Activated naive CD4-positive, alpha-beta T cell treated with anti-CD3 and anti-CD28 coated beads for 36 hours (primary cell): ENCODE measurements around the gene TMEM151A. TPM values are rescaled to one million over a fixed set of nuclear protein-coding genes. Genes with fewer than 3 reads are reported as not detected.

ENCODE experiments used
- CTCF ChIA-PET: fragments of 350-600 bp; sonication (Branson Sonifier 250); formaldehyde crosslinking; loops from one replicate; lab custom pipeline; 2021; ENCODE audit warnings: antibody characterized with exemption; lab: Charles Lee
- DNase-seq: peaks from one replicate; pipeline ENCODE4 v3.0.0-alpha.2; 2020
- H3K27ac Mint-ChIP-seq: one replicate; pipeline ENCODE4 v1.8.0; 2021; ENCODE audit warnings: mild to moderate bottlenecking, mixed read lengths
- H3K27me3 Mint-ChIP-seq: one replicate; pipeline ENCODE4 v1.8.0; 2021; ENCODE audit warnings: low read depth, mixed read lengths
- H3K36me3 Mint-ChIP-seq: one replicate; pipeline ENCODE4 v1.8.0; 2021; ENCODE audit warnings: low read depth, mixed read lengths
- H3K4me1 Mint-ChIP-seq: one replicate; pipeline ENCODE4 v1.8.0; 2021; ENCODE audit warnings: low read depth, mixed read lengths
- H3K4me3 Mint-ChIP-seq: one replicate; pipeline ENCODE4 v1.8.0; 2021; ENCODE audit warnings: mild to moderate bottlenecking, moderate library complexity, mixed read lengths
- H3K9me3 Mint-ChIP-seq: one replicate; pipeline ENCODE4 v1.8.0; 2021; ENCODE audit warnings: mixed read lengths
- intact Hi-C: fragments of 100-400 bp; cut with micrococcal nuclease; formaldehyde crosslinking; loops from one replicate; pipeline ENCODE4 v1.15.1; 2023
- total RNA-seq, 2 experiments: library from RNA; stranded (reverse); gene quantifications; one replicate each; pipeline ENCODE4 v1.2.3, GENCODE V29; 2021

The TMEM151A gene
- total RNA-seq, 2 experiments from 2014 or later: not detected

DNA sequence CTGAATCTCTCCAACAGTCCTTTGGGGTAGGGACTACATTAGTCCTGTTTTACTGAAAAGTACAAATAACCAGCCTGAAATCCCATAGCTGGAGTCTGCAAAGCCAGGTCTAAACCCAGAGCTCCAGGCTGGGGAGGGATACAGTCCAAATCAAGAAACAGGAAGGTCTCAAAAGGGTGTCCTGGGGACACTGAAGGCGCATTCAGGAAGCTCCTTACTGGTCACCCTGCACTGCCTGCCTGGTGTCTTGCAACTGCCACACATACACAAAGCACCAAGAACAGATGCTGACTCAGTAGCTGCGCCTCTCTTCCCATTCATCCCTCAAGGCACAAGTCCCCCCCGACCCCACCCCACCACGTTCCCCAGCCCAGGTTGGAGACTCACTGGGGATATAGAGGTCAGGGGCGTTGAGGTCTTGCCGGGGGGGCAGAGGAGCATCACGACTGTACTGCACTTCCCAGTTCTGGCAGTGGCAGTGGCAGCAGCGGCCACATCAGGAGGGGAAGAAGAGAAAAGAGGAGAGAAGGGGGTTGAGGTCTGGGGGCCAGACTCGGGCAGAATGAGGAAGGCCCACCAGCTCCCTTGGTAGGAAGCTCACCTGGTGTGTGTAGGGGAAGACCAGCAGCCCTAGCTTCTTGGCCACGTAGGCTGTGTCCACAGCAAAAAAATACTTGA is 4.3 kb upstream of the TMEM151A start:
- Mint-ChIP-seq H3K36me3 (no peaks in the 10 kb centered on the region), H3K4me1 (peaks cover 39% of the 10 kb centered on the region), H3K9me3 (no peaks in the 10 kb centered on the region), H3K27ac (no peak overlapping the region), H3K27me3 (peaks cover 5% of the 10 kb centered on the region), H3K4me3 (peak overlapping the region; percentile 55)
- DNase-seq: no peak
- intact Hi-C loops: no loop called here
- CTCF ChIA-PET: interaction anchor here (0.6 to 2.4 kb wide), 3 partner anchors 25 to 64 kb away, joined by 3 to 10 read pairs (median 3); no protein-coding TSS in a partner anchor

- DNase-seq: no peak
- peaks cover 12% of the 10 kb centered on the region for H3K27me3 Mint-ChIP-seq
- peak overlapping the region; percentile 81 for H3K4me3 Mint-ChIP-seq
- peak overlapping the region; percentile 70 for H3K27ac Mint-ChIP-seq
- CTCF ChIA-PET: interaction anchor here (1.0 to 1.6 kb wide), 3 partner anchors 8 to 66 kb away, joined by 3 to 7 read pairs (median 5); no protein-coding TSS in a partner anchor
- peaks cover 37% of the 10 kb centered on the region for H3K4me1 Mint-ChIP-seq
- no peaks in the 10 kb centered on the region for H3K36me3 Mint-ChIP-seq
- no peaks in the 10 kb centered on the region for H3K9me3 Mint-ChIP-seq
- intact Hi-C loops: loop anchor here (2.0 kb wide), 1 partner anchor 193 kb away; the partner anchor contains the start of gene DPP3
Measured at GRCh38 chr11:66287889-66288670, 3.6 kb upstream of the TMEM151A start.

DNA sequence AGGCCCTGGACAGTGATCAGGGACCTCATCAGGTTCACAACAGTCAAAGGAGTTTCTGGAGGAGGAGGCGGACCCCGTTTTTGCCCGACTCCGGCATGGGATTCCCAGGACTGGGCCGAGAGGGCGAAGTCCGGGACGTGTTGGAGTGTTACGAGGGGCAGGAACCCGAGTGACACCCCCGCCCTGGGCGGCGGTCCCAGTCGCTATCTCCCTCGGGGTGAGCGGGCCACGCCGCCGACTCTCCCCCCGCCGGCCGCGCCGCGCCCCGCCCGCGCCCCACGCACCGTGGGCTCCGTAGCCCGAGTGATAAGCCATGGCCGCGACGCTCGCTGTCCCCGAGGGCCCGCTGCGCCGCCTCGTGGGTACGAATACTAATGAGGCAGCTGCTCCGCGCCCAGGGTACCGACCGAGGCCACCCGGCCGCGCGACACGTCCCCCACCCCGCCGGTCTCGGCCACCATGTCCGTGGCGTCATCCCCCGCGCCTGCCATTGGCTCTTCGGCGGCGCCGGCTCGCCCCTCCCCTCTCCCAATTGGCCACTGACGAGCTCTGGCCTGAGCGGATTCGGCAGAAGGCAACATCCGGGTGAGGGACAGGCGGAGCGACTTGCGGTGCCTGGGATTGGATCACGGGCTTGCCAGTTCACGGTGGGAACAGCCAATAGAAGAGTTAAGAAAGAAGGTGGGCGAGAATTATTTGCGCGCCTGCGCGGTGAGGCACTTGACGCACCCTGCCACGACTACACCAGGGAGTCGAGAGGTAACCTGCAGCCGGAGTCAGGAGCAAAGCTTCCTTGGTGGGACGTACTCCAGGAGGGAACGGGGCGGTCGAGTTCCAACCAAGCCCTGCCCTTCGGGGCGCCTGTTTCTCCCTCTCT is 2.8 kb upstream of the TMEM151A start, which contains the start of gene YIF1A:
Gene YIF1A, minus strand, starts transcription at position 473 of the 877 bp plus-strand sequence. Its CDS starts 158 bp downstream, at position 315.
- Mint-ChIP-seq H3K27me3 (peaks cover 18% of the 10 kb centered on the region), H3K27ac (peak within 1 kb of the TSS; percentile 70), H3K4me1 (peaks cover 35% of the 10 kb centered on the region), H3K4me3 (peak within 1 kb of the TSS; percentile 81), H3K9me3 (no peaks in the 10 kb centered on the region), H3K36me3 (no peaks in the 10 kb centered on the region)
- CTCF ChIA-PET: interaction anchor here (0.6 to 1.6 kb wide), 9 partner anchors 9 to 404 kb away, joined by 3 to 7 read pairs (median 3); no protein-coding TSS in a partner anchor
- DNase-seq: peak; percentile 99
- intact Hi-C loops: loop anchor here (1.0 to 2.0 kb wide), 6 partner anchors 21 to 192 kb away; partner anchors contain the start of genes BRMS1, DPP3, NPAS4 and RAB1B

GRCh38 chr11:66289548-66290329 is 2.0 kb upstream of the TMEM151A start:
- peak; percentile 87 for DNase-seq
- Mint-ChIP-seq H3K9me3 (no peaks in the 10 kb centered on the region), H3K27ac (peak overlapping the region; percentile 65), H3K4me1 (peaks cover 35% of the 10 kb centered on the region), H3K27me3 (peaks cover 18% of the 10 kb centered on the region), H3K4me3 (peak overlapping the region; percentile 81), H3K36me3 (no peaks in the 10 kb centered on the region)
- intact Hi-C loops: loop anchor here (1.0 to 2.0 kb wide), 6 partner anchors 21 to 191 kb away; partner anchors contain the start of genes BRMS1, DPP3, NPAS4 and RAB1B
- CTCF ChIA-PET: interaction anchor here (0.8 to 1.6 kb wide), 5 partner anchors 8 to 405 kb away, joined by 3 to 7 read pairs (median 3); no protein-coding TSS in a partner anchor

GRCh38 chr11:66290330-66290621 is 1.4 kb upstream of the TMEM151A start:
- CTCF ChIA-PET: no interaction called here
- Mint-ChIP-seq H3K4me1 (peaks cover 35% of the 10 kb centered on the region), H3K9me3 (no peaks in the 10 kb centered on the region), H3K27ac (no peak overlapping the region), H3K4me3 (peak overlapping the region; percentile 81), H3K27me3 (peaks cover 18% of the 10 kb centered on the region), H3K36me3 (no peaks in the 10 kb centered on the region)
- no peak for DNase-seq
- intact Hi-C loops: no loop called here

DNA sequence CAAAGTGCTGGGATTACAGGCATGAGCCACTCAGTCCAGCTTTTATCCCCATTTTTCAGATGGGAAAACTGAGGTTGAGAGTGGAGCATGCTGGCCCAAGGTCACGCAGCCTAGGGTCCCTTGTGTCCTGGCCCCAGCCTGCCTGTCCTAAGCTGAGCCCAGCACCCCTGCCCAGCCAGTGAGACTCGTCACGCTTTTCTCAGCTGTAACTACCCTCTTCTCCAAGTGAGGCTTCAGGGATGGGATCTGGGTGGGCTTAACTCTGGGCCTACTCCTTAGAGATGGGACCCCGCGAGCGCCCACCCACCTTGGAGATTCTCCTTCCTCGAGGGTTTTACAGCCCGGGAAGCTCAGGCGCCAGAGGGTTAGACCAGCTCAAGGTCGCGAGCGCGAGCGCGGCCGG is 390 bp upstream of the TMEM151A start:
- H3K9me3 Mint-ChIP-seq: no peaks in the 10 kb centered on the region
- intact Hi-C loops: no loop called here

GRCh38 chr11:66292543-66293332 is 1.0 kb downstream of the TMEM151A start:
- no peak for DNase-seq
- CTCF ChIA-PET: no interaction called here
- Mint-ChIP-seq H3K27me3 (peaks cover 18% of the 10 kb centered on the region), H3K4me1 (peaks cover 29% of the 10 kb centered on the region), H3K4me3 (peak overlapping the region; percentile 40), H3K36me3 (no peaks in the 10 kb centered on the region), H3K27ac (no peak overlapping the region), H3K9me3 (no peaks in the 10 kb centered on the region)
- intact Hi-C loops: no loop called here

More for the DNA sequence above, 390 bp upstream of the TMEM151A start:
- no peak overlapping the region for H3K27ac Mint-ChIP-seq
- no peak overlapping the region for H3K4me3 Mint-ChIP-seq
- H3K36me3 Mint-ChIP-seq: no peaks in the 10 kb centered on the region
- DNase-seq: no peak
- CTCF ChIA-PET: interaction anchor here (1.0 kb wide), 1 partner anchor 20 kb away, joined by 3 read pairs; no protein-coding TSS in a partner anchor
- H3K4me1 Mint-ChIP-seq: peaks cover 35% of the 10 kb centered on the region
- H3K27me3 Mint-ChIP-seq: peaks cover 18% of the 10 kb centered on the region

DNA sequence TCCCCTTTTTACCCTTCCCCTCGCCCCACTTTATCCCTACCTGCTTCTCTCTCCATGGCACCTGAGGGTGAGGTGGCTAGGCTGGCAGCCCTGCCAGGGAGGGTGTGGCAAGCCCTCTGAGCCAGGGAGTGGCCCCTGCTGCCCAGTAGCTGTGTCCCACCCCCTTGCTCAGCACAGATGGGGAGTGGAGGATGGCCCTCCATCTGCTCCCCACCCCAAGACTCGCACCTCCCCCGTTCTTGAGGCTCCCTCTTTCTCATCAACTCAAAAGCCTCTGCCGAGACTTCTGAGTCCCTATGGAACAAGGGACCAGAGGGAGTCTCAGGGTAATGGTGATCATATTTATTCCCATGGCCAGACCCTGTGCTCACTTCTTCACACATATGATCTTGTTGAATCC is 1.7 kb downstream of the TMEM151A start:
- peaks cover 18% of the 10 kb centered on the region for H3K27me3 Mint-ChIP-seq
- no peak overlapping the region for H3K4me3 Mint-ChIP-seq
- H3K4me1 Mint-ChIP-seq: peaks cover 24% of the 10 kb centered on the region
- DNase-seq: no peak
- CTCF ChIA-PET: interaction anchor here (1.2 kb wide), 1 partner anchor 18 kb away, joined by 3 read pairs; no protein-coding TSS in a partner anchor
- intact Hi-C loops: no loop called here
- no peaks in the 10 kb centered on the region for H3K9me3 Mint-ChIP-seq
- no peaks in the 10 kb centered on the region for H3K36me3 Mint-ChIP-seq
- no peak overlapping the region for H3K27ac Mint-ChIP-seq

GRCh38 chr11:66293777-66294625 is 2.3 kb downstream of the TMEM151A start:
- no peak overlapping the region for H3K27ac Mint-ChIP-seq
- H3K36me3 Mint-ChIP-seq: no peaks in the 10 kb centered on the region
- H3K4me3 Mint-ChIP-seq: no peak overlapping the region
- peaks cover 23% of the 10 kb centered on the region for H3K4me1 Mint-ChIP-seq
- CTCF ChIA-PET: interaction anchor here (1.2 kb wide), 1 partner anchor 18 kb away, joined by 3 read pairs; no protein-coding TSS in a partner anchor
- H3K27me3 Mint-ChIP-seq: peaks cover 18% of the 10 kb centered on the region
- no peak for DNase-seq
- intact Hi-C loops: no loop called here
- H3K9me3 Mint-ChIP-seq: no peaks in the 10 kb centered on the region
